K562 (cell line): ENCODE results near the gene KCNH2.

ENCODE experiments used
- CEBPB ChIP-seq: fragments of 450-650 bp; IDR thresholded peaks from 2 replicates; pipeline ENCODE4 v1.6.1; 2016; ENCODE audit warnings: missing genetic modification characterization, missing compliant biosample characterization
- EP300 ChIP-seq: IDR thresholded peaks from 2 replicates; pipeline ENCODE4 v1.6.1; 2012; ENCODE audit warnings: low read length, improper control_type of control experiment
- ETV1 ChIP-seq: fragments of 450-650 bp; conservative IDR thresholded peaks from 2 replicates; pipeline ENCODE4 v1.6.1; 2016; ENCODE audit warnings: missing genetic modification characterization, control low read depth, low read depth, missing compliant biosample characterization
- GATA2 ChIP-seq: sonication (generic); formaldehyde crosslinking; IDR thresholded peaks from 2 replicates; pipeline ENCODE4 v1.4.0; 2020; ENCODE audit warnings: mild to moderate bottlenecking, missing genetic modification reagents
- NFE2 ChIP-seq: IDR thresholded peaks from 2 replicates; pipeline ENCODE4 v1.6.1; 2014; ENCODE audit warnings: antibody characterized with exemption, low read depth
- POLR2A ChIP-seq: fragments of 450-650 bp; conservative IDR thresholded peaks from 2 replicates; pipeline ENCODE4 v1.6.1; 2016
- SRF ChIP-seq, 2 experiments: fragments of 250-450, 450-650 bp in 1 of 2; sonication (Bioruptor Pico) in 1 of 2; sonication (generic) in 1 of 2; formaldehyde crosslinking; IDR thresholded peaks; 2 replicates each; pipeline versions ENCODE4 v1.5.0 to v1.5.1; 2020 to 2022; ENCODE audit warnings: mild to moderate bottlenecking in 1 of 2, missing genetic modification reagents in 1 of 2
- ZNF707 ChIP-seq: fragments of 250-450 bp; sonication (Bioruptor Pico); conservative IDR thresholded peaks from 2 replicates; pipeline ENCODE4 v1.8.0; 2022; ENCODE audit warnings: inconsistent platforms, mild to moderate bottlenecking, moderate library complexity
- TF ChIP-seq, protein P1 (sequence below): sonication (generic); formaldehyde crosslinking; IDR thresholded peaks from 2 replicates; pipeline ENCODE4 v1.5.0; 2020; ENCODE audit warnings: missing genetic modification reagents
- TF ChIP-seq, protein P2 (sequence below): fragments of 200-800 bp; sonication (Bioruptor generic); IDR thresholded peaks from 2 replicates; pipeline ENCODE4 v1.6.1; 2017; ENCODE audit warnings: missing genetic modification characterization, missing compliant biosample characterization

GRCh38 chr7:151008143-151008510 lies 30.0 kb upstream of the KCNH2 start:
- TF ChIP-seq GATA2, result no peak
- TF ChIP-seq, protein P1, sequence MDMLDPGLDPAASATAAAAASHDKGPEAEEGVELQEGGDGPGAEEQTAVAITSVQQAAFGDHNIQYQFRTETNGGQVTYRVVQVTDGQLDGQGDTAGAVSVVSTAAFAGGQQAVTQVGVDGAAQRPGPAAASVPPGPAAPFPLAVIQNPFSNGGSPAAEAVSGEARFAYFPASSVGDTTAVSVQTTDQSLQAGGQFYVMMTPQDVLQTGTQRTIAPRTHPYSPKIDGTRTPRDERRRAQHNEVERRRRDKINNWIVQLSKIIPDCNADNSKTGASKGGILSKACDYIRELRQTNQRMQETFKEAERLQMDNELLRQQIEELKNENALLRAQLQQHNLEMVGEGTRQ (CRISPR knock-in tag), result no peak
- TF ChIP-seq, protein P2, sequence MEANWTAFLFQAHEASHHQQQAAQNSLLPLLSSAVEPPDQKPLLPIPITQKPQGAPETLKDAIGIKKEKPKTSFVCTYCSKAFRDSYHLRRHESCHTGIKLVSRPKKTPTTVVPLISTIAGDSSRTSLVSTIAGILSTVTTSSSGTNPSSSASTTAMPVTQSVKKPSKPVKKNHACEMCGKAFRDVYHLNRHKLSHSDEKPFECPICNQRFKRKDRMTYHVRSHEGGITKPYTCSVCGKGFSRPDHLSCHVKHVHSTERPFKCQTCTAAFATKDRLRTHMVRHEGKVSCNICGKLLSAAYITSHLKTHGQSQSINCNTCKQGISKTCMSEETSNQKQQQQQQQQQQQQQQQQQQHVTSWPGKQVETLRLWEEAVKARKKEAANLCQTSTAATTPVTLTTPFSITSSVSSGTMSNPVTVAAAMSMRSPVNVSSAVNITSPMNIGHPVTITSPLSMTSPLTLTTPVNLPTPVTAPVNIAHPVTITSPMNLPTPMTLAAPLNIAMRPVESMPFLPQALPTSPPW, result peak; percentile 69
- peak; percentile 83 for TF ChIP-seq EP300
- TF ChIP-seq ETV1 (tag), result peak; percentile 91
- no peak for TF ChIP-seq ZNF707 (CRISPR knock-in tag)
- TF ChIP-seq CEBPB, result no peak
- TF ChIP-seq POLR2A, result no peak
- TF ChIP-seq SRF (CRISPR knock-in tag; IDR thresholded peaks at IDR 0.05), result no peak; a peak in 1 of 4 replicates
- no peak for TF ChIP-seq NFE2
